Neutrophil (primary cell): Measurements from ENCODE around the gene TMEM54.

Experiments used
- H3K27ac ChIP-seq: fragments of 200-600 bp; sonication (generic); 2 replicates; pipeline ENCODE4 v1.5.1; 2016; ENCODE audit warnings: mild to moderate bottlenecking, moderate library complexity
- H3K27me3 ChIP-seq: fragments of 200-600 bp; sonication (generic); 2 replicates; pipeline ENCODE4 v1.6.0; 2016; ENCODE audit warnings: mild to moderate bottlenecking
- H3K36me3 ChIP-seq: fragments of 200-600 bp; sonication (generic); 2 replicates; pipeline ENCODE4 v1.5.1; 2017
- H3K4me1 ChIP-seq, 2 experiments: fragments of 200-600 bp in 1 of 2; sonication (generic) in 1 of 2; 1 replicate in 1 of 2; 2 replicates in 1 of 2; pipeline versions ENCODE4 v1.5.1 to v1.6.1; 2013 to 2016; ENCODE audit warnings: low read depth in 1 of 2, low read length in 1 of 2, mild to moderate bottlenecking in 1 of 2, moderate library complexity in 1 of 2; ENCODE audit not compliant: control insufficient read depth in 1 of 2, insufficient read depth in 1 of 2
- H3K4me3 ChIP-seq, 2 experiments: fragments of 200-600 bp in 1 of 2; sonication (generic) in 1 of 2; 1 replicate in 1 of 2; 2 replicates in 1 of 2; pipeline ENCODE4 v1.5.1; 2013 to 2016; ENCODE audit warnings: low read depth in 1 of 2, low read length in 1 of 2, mild to moderate bottlenecking in 1 of 2, moderate library complexity in 1 of 2
- H3K9me3 ChIP-seq: fragments of 200-600 bp; sonication (generic); 2 replicates; pipeline ENCODE4 v1.5.1; 2016
- TF ChIP-seq, protein P1 (sequence below): fragments of 200-600 bp; sonication (generic); IDR thresholded peaks from 2 replicates; pipeline ENCODE4 v1.5.1; 2016; ENCODE audit warnings: antibody characterized with exemption

TMEM54 gene

DNA sequence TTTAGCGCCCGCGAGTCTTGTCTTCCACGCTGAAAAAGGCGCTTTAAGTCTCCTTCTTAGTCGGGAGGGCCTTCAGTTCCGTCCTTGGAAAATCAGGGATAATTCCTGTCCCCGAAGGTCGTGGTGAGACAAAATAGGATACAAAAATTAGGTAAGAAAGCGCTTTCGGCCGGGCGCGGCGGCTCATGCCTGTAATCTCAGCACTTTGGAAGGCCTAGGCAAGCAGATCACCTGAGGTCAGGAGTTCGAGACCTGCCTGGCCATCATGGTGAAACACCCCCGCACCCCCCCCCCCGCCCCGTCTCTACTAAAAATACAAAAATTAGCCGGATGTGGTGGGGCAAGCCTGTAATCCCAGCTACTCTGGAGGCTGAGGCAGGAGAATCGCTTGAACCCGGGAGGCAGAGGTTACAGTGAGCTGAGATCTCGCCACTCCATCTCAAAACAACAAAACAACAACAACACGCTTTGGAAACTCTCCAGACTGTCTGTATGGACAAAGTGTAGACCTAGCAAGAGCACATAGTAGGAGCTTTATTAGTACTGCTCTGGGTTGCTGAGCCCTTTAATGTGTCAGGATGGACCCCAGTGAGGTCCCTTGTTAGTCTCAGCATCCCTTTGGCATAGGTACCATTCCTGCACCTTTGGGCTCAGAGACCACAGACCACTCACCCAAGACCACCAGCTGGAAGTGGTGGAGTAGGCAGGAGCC is 790 bp upstream of the TMEM54 start:
- no peak overlapping the region for H3K27ac ChIP-seq
- TF ChIP-seq, protein P1, sequence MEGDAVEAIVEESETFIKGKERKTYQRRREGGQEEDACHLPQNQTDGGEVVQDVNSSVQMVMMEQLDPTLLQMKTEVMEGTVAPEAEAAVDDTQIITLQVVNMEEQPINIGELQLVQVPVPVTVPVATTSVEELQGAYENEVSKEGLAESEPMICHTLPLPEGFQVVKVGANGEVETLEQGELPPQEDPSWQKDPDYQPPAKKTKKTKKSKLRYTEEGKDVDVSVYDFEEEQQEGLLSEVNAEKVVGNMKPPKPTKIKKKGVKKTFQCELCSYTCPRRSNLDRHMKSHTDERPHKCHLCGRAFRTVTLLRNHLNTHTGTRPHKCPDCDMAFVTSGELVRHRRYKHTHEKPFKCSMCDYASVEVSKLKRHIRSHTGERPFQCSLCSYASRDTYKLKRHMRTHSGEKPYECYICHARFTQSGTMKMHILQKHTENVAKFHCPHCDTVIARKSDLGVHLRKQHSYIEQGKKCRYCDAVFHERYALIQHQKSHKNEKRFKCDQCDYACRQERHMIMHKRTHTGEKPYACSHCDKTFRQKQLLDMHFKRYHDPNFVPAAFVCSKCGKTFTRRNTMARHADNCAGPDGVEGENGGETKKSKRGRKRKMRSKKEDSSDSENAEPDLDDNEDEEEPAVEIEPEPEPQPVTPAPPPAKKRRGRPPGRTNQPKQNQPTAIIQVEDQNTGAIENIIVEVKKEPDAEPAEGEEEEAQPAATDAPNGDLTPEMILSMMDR: no peak
- H3K27me3 ChIP-seq: peaks cover 99% of the 10 kb centered on the region
- no peaks in the 10 kb centered on the region for H3K9me3 ChIP-seq
- H3K4me3 ChIP-seq: no peak overlapping the region
- H3K36me3 ChIP-seq: no peaks in the 10 kb centered on the region
- H3K4me1 ChIP-seq: no peaks in the 10 kb centered on the region

DNA sequence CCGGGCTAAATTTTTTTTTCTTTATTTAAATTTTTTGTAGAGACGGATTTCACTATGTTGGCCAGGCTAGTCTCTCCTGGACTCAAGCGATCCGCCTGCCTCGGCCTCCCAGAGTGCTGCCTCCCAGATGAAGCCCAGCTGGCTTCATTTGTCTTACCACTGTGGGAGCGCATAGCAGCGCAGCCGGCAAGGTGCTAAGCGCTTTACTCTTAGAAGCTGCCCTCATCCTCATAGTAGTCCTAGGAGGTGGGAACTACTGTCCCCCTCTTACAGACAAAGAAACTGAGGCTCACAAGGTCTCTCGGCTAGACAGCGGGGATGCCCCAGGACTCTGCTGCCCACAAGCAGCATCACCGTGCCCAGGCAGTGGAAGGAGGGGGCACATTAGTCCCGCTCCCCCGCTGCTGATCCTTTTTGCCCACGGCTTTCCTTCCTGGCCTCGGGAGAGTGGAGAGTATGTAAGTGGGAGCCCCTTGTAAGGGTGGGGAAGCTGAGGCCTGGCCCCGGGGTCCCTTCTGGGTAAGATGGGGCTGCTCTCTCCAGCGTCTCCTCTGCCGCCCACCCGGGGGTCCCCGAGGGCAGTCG is 726 bp downstream of the TMEM54 start:
- Histone ChIP-seq H3K4me1 (no peaks in the 10 kb centered on the region), H3K36me3 (no peaks in the 10 kb centered on the region), H3K27me3 (peaks cover 100% of the 10 kb centered on the region), H3K27ac (no peak overlapping the region), H3K4me3 (no peak overlapping the region), H3K9me3 (no peaks in the 10 kb centered on the region)
- TF ChIP-seq, protein P1: no peak

DNA sequence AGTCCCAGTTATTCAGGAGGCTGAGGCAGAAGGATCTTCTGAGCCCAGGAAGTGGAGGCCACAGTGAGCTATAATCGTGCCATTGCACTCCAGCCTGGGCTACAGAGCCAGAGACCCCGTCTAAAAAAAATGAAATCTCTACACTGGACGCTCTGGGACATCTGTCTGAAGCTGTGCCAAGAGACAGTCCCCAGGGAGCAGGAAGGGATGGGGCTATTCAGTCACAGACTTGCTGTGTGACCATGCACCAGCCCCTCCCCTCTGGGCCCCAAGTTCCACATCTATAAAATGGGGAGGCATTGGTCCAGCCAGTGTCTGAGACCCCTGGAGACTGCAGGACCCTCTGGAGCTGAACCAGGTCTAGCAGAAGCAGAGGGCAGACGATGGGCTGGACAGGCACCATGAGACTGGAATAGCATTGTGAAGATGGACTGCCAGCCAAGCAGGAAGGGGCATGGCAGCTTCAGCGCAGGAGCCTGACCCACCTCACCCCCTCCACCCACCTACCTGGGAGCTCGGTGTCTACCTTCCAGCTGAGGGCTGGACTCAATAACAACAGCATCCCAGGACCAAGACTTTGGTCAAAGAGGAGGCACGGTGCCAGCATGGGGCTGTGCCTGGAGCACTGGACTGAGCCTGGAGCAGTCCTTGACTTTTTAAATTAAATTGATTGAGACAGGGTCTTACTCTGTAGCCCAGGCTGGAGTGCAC is 1.4 kb downstream of the TMEM54 start:
- Histone ChIP-seq H3K4me3 (no peak overlapping the region), H3K9me3 (no peaks in the 10 kb centered on the region), H3K27me3 (peaks cover 100% of the 10 kb centered on the region), H3K36me3 (no peaks in the 10 kb centered on the region), H3K27ac (no peak overlapping the region), H3K4me1 (no peaks in the 10 kb centered on the region)
- TF ChIP-seq, protein P1: no peak

DNA sequence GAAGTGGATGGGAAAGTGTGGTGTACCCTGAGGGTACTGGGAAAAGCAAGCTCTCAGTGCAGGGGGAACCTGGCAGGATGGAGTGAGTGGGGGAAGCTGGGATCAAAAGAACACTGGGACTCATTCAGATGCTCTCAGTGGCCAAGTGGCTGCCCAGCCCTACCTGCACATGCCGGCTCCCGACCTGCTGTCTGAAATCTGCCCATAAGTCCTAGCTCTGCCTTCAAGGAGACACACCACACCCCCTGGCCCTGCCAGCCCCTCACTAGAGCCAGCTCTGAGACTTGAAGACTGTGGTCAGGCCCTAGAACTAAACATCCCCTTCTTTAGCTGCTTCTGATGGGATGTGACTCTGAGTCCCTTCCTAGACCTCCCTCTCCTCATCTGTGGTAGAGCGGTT is 2.2 kb downstream of the TMEM54 start:
- Histone ChIP-seq H3K27me3 (peaks cover 100% of the 10 kb centered on the region), H3K4me3 (no peak overlapping the region), H3K36me3 (no peaks in the 10 kb centered on the region), H3K9me3 (no peaks in the 10 kb centered on the region), H3K27ac (no peak overlapping the region), H3K4me1 (no peaks in the 10 kb centered on the region)
- TF ChIP-seq, protein P1: no peak

DNA sequence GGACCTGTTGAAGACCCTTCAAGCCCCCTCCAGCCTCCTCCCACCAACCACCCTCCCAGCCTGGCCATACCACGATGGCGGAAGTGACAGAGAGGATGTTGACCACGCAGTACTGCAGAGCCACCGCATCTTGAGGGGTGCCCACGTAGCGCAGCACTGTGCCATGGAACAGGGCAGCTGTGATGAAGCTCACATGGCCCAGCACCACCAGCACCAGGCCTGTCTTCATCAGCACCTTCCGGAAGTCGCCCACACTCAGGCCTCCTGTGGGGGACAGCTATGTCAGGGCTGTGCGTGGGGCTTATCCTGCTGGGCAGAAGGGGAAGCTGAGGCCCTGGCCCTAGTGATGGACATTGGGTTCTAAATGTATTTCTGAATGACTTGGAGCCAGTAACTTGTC is 3.1 kb downstream of the TMEM54 start:
- Histone ChIP-seq H3K4me3 (no peak overlapping the region), H3K27me3 (peaks cover 100% of the 10 kb centered on the region), H3K36me3 (no peaks in the 10 kb centered on the region), H3K27ac (no peak overlapping the region), H3K4me1 (peaks cover 0 to 6% of the 10 kb centered on the region in 2 experiments), H3K9me3 (no peaks in the 10 kb centered on the region)
- TF ChIP-seq, protein P1: no peak
